ENCODE data around the gene PLA2G4A. TPM values are rescaled to one million over a fixed set of nuclear protein-coding genes. Genes with fewer than 3 reads are reported as not detected.
"Not testable (repeated sequence)": the region's sequence is repeated elsewhere in the genome, so short reads cannot be mapped to it uniquely, and the experiment has no call there.

Gene PLA2G4A
- total RNA-seq, 3 donors from 2014 or later = 0.29 to 0.81 (median 0.35) TPM

GRCh38 chr1:186900539-186901237, 71.9 kb downstream of the PLA2G4A start:
- Mint-ChIP-seq H3K9me3 (no peaks in the 10 kb centered on the region), H3K27me3 (ENCODE audit: low read depth) (no peaks in the 10 kb centered on the region), H3K36me3 (ENCODE audit: insufficient read depth) (no peaks in the 10 kb centered on the region), H3K4me3 (no peak overlapping the region), H3K4me1 (ENCODE audit: low read depth) (no peaks in the 10 kb centered on the region)
- DNase-seq (no peak), ATAC-seq (no peak)

- no peaks in the 10 kb centered on the region for H3K9me3 Mint-ChIP-seq
- no peak overlapping the region for H3K4me3 Mint-ChIP-seq
- ATAC-seq = no peak
- DNase-seq = no peak
- no peaks in the 10 kb centered on the region for H3K27me3 Mint-ChIP-seq (ENCODE audit: low read depth)
- no peaks in the 10 kb centered on the region for H3K36me3 Mint-ChIP-seq (ENCODE audit: insufficient read depth)
- H3K4me1 Mint-ChIP-seq (ENCODE audit: low read depth) = no peaks in the 10 kb centered on the region
Measured at GRCh38 chr1:186901631-186902030, 72.9 kb downstream of the PLA2G4A start.

DNA sequence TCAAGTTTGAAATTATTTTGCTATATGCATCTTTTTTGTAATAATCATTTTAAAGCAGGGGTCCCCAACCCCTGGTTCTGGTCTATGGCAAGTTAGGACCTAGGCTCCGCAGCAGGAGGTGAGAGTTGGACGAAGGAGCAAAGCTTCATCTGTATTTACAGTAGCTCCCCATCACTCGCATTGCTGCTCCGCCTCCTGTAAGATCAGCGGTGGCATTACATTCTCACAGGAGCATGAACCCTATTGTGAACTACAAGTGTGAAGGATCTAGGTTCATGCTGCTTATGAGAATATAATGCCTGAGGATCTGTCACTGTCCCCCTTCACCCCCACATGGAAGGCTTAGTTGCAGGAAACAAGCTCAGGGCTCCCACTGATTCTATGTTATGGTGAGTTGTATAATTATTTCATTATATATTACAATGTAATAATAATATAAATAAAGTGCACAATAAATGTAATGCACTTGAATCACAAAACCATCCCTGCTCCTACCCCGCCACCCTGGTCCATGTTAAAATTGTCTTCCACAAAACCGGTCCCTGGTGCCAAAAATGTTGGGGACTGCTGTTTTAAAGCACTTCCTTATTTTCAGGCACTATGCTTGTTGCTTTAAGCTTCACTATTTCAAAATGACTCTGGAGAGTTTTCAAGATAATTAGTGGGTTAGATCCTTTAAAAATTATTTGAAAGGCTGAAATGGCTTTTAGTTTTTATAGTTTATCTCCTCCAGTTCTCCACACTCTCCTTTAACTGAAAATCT, 74.8 kb downstream of the PLA2G4A start:
- no peak overlapping the region for H3K4me3 Mint-ChIP-seq
- no peaks in the 10 kb centered on the region for H3K4me1 Mint-ChIP-seq (ENCODE audit: low read depth)
- H3K9me3 Mint-ChIP-seq = no peaks in the 10 kb centered on the region
- H3K36me3 Mint-ChIP-seq (ENCODE audit: insufficient read depth) = no peaks in the 10 kb centered on the region
- ATAC-seq = no peak
- no peaks in the 10 kb centered on the region for H3K27me3 Mint-ChIP-seq (ENCODE audit: low read depth)
- DNase-seq = no peak

GRCh38 chr1:186904361-186904760, 75.6 kb downstream of the PLA2G4A start:
- Mint-ChIP-seq H3K9me3 (no peaks in the 10 kb centered on the region), H3K4me3 (no peak overlapping the region), H3K36me3 (ENCODE audit: insufficient read depth) (no peaks in the 10 kb centered on the region), H3K27me3 (ENCODE audit: low read depth) (no peaks in the 10 kb centered on the region), H3K4me1 (ENCODE audit: low read depth) (no peaks in the 10 kb centered on the region)
- DNase-seq = no peak
- no peak for ATAC-seq

DNA sequence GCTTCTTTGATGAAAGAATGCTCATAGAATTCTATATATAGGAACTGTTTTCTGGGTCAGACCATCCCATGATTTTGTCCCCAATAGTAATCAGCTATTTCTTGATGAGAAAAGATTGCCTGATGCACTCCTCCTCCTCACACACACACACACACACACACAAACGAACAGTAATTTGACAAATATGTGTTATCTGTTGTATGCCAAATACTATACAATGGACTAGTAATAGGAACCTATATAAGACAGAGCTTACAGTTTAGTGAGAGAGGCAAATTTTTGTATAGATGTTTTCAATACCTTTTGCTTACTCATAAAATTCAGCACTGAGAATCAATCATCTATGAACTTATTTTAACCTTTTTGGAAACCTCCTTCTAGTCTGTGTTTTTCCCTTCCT, 76.8 kb downstream of the PLA2G4A start:
- ATAC-seq (no peak), DNase-seq (no peak)
- no peaks in the 10 kb centered on the region for H3K9me3 Mint-ChIP-seq
- H3K27me3 Mint-ChIP-seq (ENCODE audit: low read depth) = no peaks in the 10 kb centered on the region
- H3K4me3 Mint-ChIP-seq = no peak overlapping the region
- H3K36me3 Mint-ChIP-seq (ENCODE audit: insufficient read depth) = no peaks in the 10 kb centered on the region
- no peaks in the 10 kb centered on the region for H3K4me1 Mint-ChIP-seq (ENCODE audit: low read depth)

DNA sequence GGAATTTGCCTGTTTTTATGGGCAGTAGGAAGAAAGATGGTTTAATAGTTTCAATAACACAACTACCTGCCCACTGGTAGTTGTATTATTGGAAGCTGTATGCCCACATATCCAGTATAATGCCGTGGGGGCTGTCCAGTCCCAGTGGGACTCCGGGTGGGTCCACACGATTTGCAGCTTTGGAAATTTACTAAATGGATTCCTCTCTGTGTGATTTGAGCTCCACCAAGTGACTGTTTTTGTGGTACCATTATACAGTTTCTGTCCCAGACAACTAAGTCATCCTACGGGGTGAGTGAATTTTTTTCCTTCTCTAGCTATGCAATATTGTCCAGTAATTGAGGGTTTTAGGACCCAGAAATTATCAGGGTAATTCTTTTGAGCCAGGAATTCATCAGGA, 86.8 kb downstream of the PLA2G4A start:
- Mint-ChIP-seq H3K36me3 (ENCODE audit: insufficient read depth) (no peaks in the 10 kb centered on the region), H3K27me3 (ENCODE audit: low read depth) (no peaks in the 10 kb centered on the region), H3K4me3 (no peak overlapping the region), H3K4me1 (ENCODE audit: low read depth) (no peaks in the 10 kb centered on the region), H3K9me3 (no peaks in the 10 kb centered on the region)
- DNase-seq = no peak
- no peak for ATAC-seq

- not testable (repeated sequence) for H3K27me3 Mint-ChIP-seq (ENCODE audit: low read depth); H3K36me3 Mint-ChIP-seq (ENCODE audit: insufficient read depth); H3K9me3 Mint-ChIP-seq; ATAC-seq; DNase-seq; H3K4me1 Mint-ChIP-seq (ENCODE audit: low read depth); H3K4me3 Mint-ChIP-seq
Measured at GRCh38 chr1:186917106-186917786, 88.5 kb downstream of the PLA2G4A start.

- not testable (repeated sequence) for H3K27me3 Mint-ChIP-seq (ENCODE audit: low read depth); H3K9me3 Mint-ChIP-seq; H3K4me3 Mint-ChIP-seq; H3K36me3 Mint-ChIP-seq (ENCODE audit: insufficient read depth); ATAC-seq; DNase-seq; H3K4me1 Mint-ChIP-seq (ENCODE audit: low read depth)
Measured at GRCh38 chr1:186921386-186921785, 92.6 kb downstream of the PLA2G4A start.

GRCh38 chr1:186922814-186923213, 94.1 kb downstream of the PLA2G4A start:
- not testable (repeated sequence) for H3K4me3 Mint-ChIP-seq; ATAC-seq; H3K27me3 Mint-ChIP-seq (ENCODE audit: low read depth); H3K9me3 Mint-ChIP-seq; H3K4me1 Mint-ChIP-seq (ENCODE audit: low read depth); H3K36me3 Mint-ChIP-seq (ENCODE audit: insufficient read depth); DNase-seq

DNA sequence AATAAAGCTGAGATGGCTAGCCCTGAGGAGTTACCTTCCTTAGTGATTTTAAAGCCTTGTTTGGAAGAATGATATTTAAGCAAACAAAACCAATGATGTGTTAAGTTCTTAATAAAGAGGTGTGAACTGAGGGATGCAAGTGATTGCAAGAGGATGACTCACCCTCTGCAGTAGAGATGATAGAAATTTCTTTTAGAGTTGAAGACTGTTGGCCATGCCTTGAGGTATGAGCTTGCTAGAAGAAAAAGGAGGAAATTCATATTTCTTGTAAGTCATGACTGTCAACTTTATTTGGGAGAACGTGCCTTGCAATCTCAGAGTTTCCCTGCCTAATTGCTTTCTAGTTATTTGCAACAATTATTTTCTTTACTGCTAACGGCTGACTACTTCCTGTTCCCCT, 94.7 kb downstream of the PLA2G4A start:
- DNase-seq = no peak
- peaks cover 3% of the 10 kb centered on the region for H3K9me3 Mint-ChIP-seq
- no peaks in the 10 kb centered on the region for H3K36me3 Mint-ChIP-seq (ENCODE audit: insufficient read depth)
- no peaks in the 10 kb centered on the region for H3K27me3 Mint-ChIP-seq (ENCODE audit: low read depth)
- H3K4me3 Mint-ChIP-seq = no peak overlapping the region
- no peaks in the 10 kb centered on the region for H3K4me1 Mint-ChIP-seq (ENCODE audit: low read depth)
- no peak for ATAC-seq

- DNase-seq = no peak
- no peak for ATAC-seq
- H3K9me3 Mint-ChIP-seq = peaks cover 3% of the 10 kb centered on the region
Measured at GRCh38 chr1:186925881-186926669, 97.3 kb downstream of the PLA2G4A start.

GRCh38 chr1:186927884-186928283, 99.1 kb downstream of the PLA2G4A start:
- peaks cover 3% of the 10 kb centered on the region for H3K9me3 Mint-ChIP-seq

More at GRCh38 chr1:186925881-186926669, 97.3 kb downstream of the PLA2G4A start:
- Mint-ChIP-seq H3K36me3 (ENCODE audit: insufficient read depth) (no peaks in the 10 kb centered on the region), H3K4me1 (ENCODE audit: low read depth) (no peaks in the 10 kb centered on the region), H3K27me3 (ENCODE audit: low read depth) (no peaks in the 10 kb centered on the region), H3K4me3 (no peak overlapping the region)

DNA sequence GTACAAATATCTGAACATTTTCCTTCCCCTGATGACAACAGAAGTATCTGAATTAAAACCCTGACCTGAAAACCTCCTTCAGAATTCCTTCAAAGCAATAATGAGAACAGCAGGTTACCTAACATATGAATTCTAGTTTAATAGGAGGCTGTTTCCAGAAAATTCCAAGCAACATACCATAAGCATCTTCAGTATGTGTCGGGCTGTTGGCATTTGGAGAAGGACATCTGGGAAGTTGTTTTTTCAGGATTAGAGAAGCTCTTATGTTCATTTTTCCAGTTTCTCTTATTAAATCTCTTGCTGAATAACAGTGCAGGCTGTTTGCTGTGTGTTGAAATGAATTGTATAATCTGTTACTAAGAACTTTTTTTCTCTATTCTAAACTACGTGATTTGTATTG, 101.5 kb downstream of the PLA2G4A start:
- ATAC-seq (no peak), DNase-seq (no peak)
- H3K4me3 Mint-ChIP-seq = no peak overlapping the region
- H3K9me3 Mint-ChIP-seq = no peaks in the 10 kb centered on the region
- H3K27me3 Mint-ChIP-seq (ENCODE audit: low read depth) = no peaks in the 10 kb centered on the region
- no peaks in the 10 kb centered on the region for H3K4me1 Mint-ChIP-seq (ENCODE audit: low read depth)
- H3K36me3 Mint-ChIP-seq (ENCODE audit: insufficient read depth) = no peaks in the 10 kb centered on the region

More at GRCh38 chr1:186927884-186928283, 99.1 kb downstream of the PLA2G4A start:
- H3K4me3 Mint-ChIP-seq = no peak overlapping the region
- DNase-seq (no peak), ATAC-seq (no peak)
- H3K27me3 Mint-ChIP-seq (ENCODE audit: low read depth) = no peaks in the 10 kb centered on the region
- no peaks in the 10 kb centered on the region for H3K4me1 Mint-ChIP-seq (ENCODE audit: low read depth)
- H3K36me3 Mint-ChIP-seq (ENCODE audit: insufficient read depth) = no peaks in the 10 kb centered on the region

DNA sequence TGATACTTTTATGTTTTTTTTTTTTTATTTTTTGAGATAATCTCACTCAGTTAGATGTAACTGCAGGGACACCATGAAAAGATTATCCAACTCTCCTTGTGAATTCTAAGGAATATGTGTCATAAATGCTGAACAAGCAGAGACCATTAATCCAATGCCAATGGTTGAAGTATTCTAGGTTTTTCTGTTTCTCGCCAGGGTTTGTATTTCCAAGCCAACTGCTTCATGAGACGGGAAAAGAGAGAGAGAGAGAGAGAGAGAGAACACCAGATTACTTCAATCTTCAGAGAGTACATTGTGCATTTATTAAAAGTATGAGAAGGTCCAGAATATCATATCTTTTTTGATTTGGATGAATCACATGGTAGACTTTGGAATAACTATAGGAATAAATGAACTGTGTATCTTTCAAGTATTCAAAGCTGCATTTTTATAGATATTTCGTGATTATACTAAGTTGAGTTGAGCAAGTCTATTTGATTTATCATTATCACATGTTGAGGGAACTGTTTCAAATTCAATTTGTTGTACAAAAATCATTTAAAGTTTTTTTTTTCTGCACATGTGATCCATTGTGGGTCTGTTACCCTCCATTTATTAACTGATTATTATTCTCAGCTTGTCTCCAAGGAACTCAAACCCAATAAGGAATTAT, 108.4 kb downstream of the PLA2G4A start:
- ATAC-seq = no peak
- DNase-seq = no peak
- Mint-ChIP-seq H3K36me3 (ENCODE audit: insufficient read depth) (no peaks in the 10 kb centered on the region), H3K4me3 (no peak overlapping the region), H3K9me3 (no peaks in the 10 kb centered on the region), H3K27me3 (ENCODE audit: low read depth) (peaks cover 2% of the 10 kb centered on the region), H3K4me1 (ENCODE audit: low read depth) (no peaks in the 10 kb centered on the region)

All from activated T-cell treated with anti-CD3 and anti-CD28 coated beads, Interleukin-2, amount 50 U/mL, for 4 hours (primary cell).